NT2/D1 (cell line): ENCODE data around the gene ASB9.

ENCODE experiments used
- SUZ12 ChIP-seq: IDR thresholded peaks from 2 replicates; pipeline ENCODE4 v1.6.1; 2011; ENCODE audit not compliant: insufficient read length, insufficient read depth; ENCODE audit errors: extremely low read depth
- YY1 ChIP-seq: IDR thresholded peaks from 2 replicates; pipeline ENCODE4 v1.6.1; 2011; ENCODE audit not compliant: insufficient read length, insufficient read depth
- ZNF274 ChIP-seq: IDR thresholded peaks from 2 replicates; pipeline ENCODE4 v1.6.1; 2011; ENCODE audit warnings: mild to moderate bottlenecking, low read depth, low read length

- TF ChIP-seq ZNF274 (no peak), SUZ12 (no peak), YY1 (no peak)
Observed at GRCh38 chrX:15244421-15244820, 25.5 kb downstream of the ASB9 start.
